ENCODE results near the gene RPP40.

Gene RPP40

GRCh38 chr6:5014072-5014561, 10.3 kb upstream of the RPP40 start:
- Histone ChIP-seq H3K79me2 (ENCODE audit: insufficient read depth, low read length) (no peaks in the 10 kb centered on the region), H3K4me1 (ENCODE audit: insufficient read depth, low read length) (no peaks in the 10 kb centered on the region), H3K27me3 (ENCODE audit: insufficient read depth, low read length, poor library complexity) (no peaks in the 10 kb centered on the region), H3K4me3 (ENCODE audit: low read depth in 1 of 2, low read length in 2 of 2) (no peak overlapping the region), H4K20me1 (ENCODE audit: insufficient read depth, low read length) (no peaks in the 10 kb centered on the region), H3K4me2 (ENCODE audit: insufficient read depth, low read length) (no peak overlapping the region), H2AFZ (ENCODE audit: low read depth, low read length) (no peak overlapping the region), H3K9me3 (ENCODE audit: insufficient read depth, low read length, severe bottlenecking) (no peaks in the 10 kb centered on the region), H3K9ac (ENCODE audit: low read depth, low read length) (no peak overlapping the region), H3K27ac (ENCODE audit: low read length) (no peak overlapping the region), H3K36me3 (ENCODE audit: insufficient read depth, low read length) (no peaks in the 10 kb centered on the region)
- ATAC-seq (ENCODE audit: insufficient read depth, low read depth) (no peak), DNase-seq (no peak)
- TF ChIP-seq CTCF (IDR thresholded peaks at IDR 0.05; ENCODE audit: borderline replicate concordance, extremely low read depth, low read length, poor library complexity, severe bottlenecking), result no peak
- no peak for TF ChIP-seq EZH2 (IDR thresholded peaks at IDR 0.05; ENCODE audit: borderline replicate concordance, low read depth, low read length, severe bottlenecking)

GRCh38 chr6:5012519-5012918, 8.7 kb upstream of the RPP40 start:
- Histone ChIP-seq H3K9me3 (ENCODE audit: insufficient read depth, low read length, severe bottlenecking) (no peaks in the 10 kb centered on the region), H3K27me3 (ENCODE audit: insufficient read depth, low read length, poor library complexity) (no peaks in the 10 kb centered on the region), H3K9ac (ENCODE audit: low read depth, low read length) (no peak overlapping the region), H3K4me2 (ENCODE audit: insufficient read depth, low read length) (no peak overlapping the region), H3K36me3 (ENCODE audit: insufficient read depth, low read length) (no peaks in the 10 kb centered on the region), H2AFZ (ENCODE audit: low read depth, low read length) (no peak overlapping the region), H3K79me2 (ENCODE audit: insufficient read depth, low read length) (no peaks in the 10 kb centered on the region), H4K20me1 (ENCODE audit: insufficient read depth, low read length) (no peaks in the 10 kb centered on the region), H3K4me1 (ENCODE audit: insufficient read depth, low read length) (no peaks in the 10 kb centered on the region), H3K27ac (ENCODE audit: low read length) (no peak overlapping the region), H3K4me3 (ENCODE audit: low read depth in 1 of 2, low read length in 2 of 2) (no peak overlapping the region)
- no peak for TF ChIP-seq EZH2 (IDR thresholded peaks at IDR 0.05; ENCODE audit: borderline replicate concordance, low read depth, low read length, severe bottlenecking)
- TF ChIP-seq CTCF (IDR thresholded peaks at IDR 0.05; ENCODE audit: borderline replicate concordance, extremely low read depth, low read length, poor library complexity, severe bottlenecking), result no peak
- DNase-seq (no peak), ATAC-seq (ENCODE audit: insufficient read depth, low read depth) (no peak)

GRCh38 chr6:5011346-5011745, 7.5 kb upstream of the RPP40 start:
- Histone ChIP-seq H4K20me1 (ENCODE audit: insufficient read depth, low read length) (no peaks in the 10 kb centered on the region), H3K4me1 (ENCODE audit: insufficient read depth, low read length) (no peaks in the 10 kb centered on the region), H3K27me3 (ENCODE audit: insufficient read depth, low read length, poor library complexity) (no peaks in the 10 kb centered on the region), H3K27ac (ENCODE audit: low read length) (no peak overlapping the region), H3K9me3 (ENCODE audit: insufficient read depth, low read length, severe bottlenecking) (no peaks in the 10 kb centered on the region), H3K4me3 (ENCODE audit: low read depth in 1 of 2, low read length in 2 of 2) (no peak overlapping the region), H3K36me3 (ENCODE audit: insufficient read depth, low read length) (no peaks in the 10 kb centered on the region), H3K4me2 (ENCODE audit: insufficient read depth, low read length) (no peak overlapping the region), H3K79me2 (ENCODE audit: insufficient read depth, low read length) (no peaks in the 10 kb centered on the region), H2AFZ (ENCODE audit: low read depth, low read length) (no peak overlapping the region), H3K9ac (ENCODE audit: low read depth, low read length) (no peak overlapping the region)
- TF ChIP-seq EZH2 (IDR thresholded peaks at IDR 0.05; ENCODE audit: borderline replicate concordance, low read depth, low read length, severe bottlenecking) (no peak), CTCF (IDR thresholded peaks at IDR 0.05; ENCODE audit: borderline replicate concordance, extremely low read depth, low read length, poor library complexity, severe bottlenecking) (no peak)
- ATAC-seq (ENCODE audit: insufficient read depth, low read depth) (no peak), DNase-seq (no peak)

GRCh38 chr6:5007531-5007930, 3.7 kb upstream of the RPP40 start:
- H3K9ac ChIP-seq (ENCODE audit: low read depth, low read length), result no peak overlapping the region
- no peaks in the 10 kb centered on the region for H3K36me3 ChIP-seq (ENCODE audit: insufficient read depth, low read length)
- peaks cover 18% of the 10 kb centered on the region for H3K4me1 ChIP-seq (ENCODE audit: insufficient read depth, low read length)
- H3K9me3 ChIP-seq (ENCODE audit: insufficient read depth, low read length, severe bottlenecking), result no peaks in the 10 kb centered on the region
- H3K27ac ChIP-seq (ENCODE audit: low read length), result no peak overlapping the region
- ATAC-seq (ENCODE audit: insufficient read depth, low read depth) (no peak), DNase-seq (no peak)
- H2AFZ ChIP-seq (ENCODE audit: low read depth, low read length), result no peak overlapping the region
- no peaks in the 10 kb centered on the region for H3K27me3 ChIP-seq (ENCODE audit: insufficient read depth, low read length, poor library complexity)
- TF ChIP-seq CTCF (IDR thresholded peaks at IDR 0.05; ENCODE audit: borderline replicate concordance, extremely low read depth, low read length, poor library complexity, severe bottlenecking) (no peak), EZH2 (IDR thresholded peaks at IDR 0.05; ENCODE audit: borderline replicate concordance, low read depth, low read length, severe bottlenecking) (no peak)
- H4K20me1 ChIP-seq (ENCODE audit: insufficient read depth, low read length), result no peaks in the 10 kb centered on the region
- H3K4me3 ChIP-seq (ENCODE audit: low read depth in 1 of 2, low read length in 2 of 2), result no peak overlapping the region
- H3K4me2 ChIP-seq (ENCODE audit: insufficient read depth, low read length), result no peak overlapping the region
- 0 out of 2 replicates have a peak, but pooled peaks cover 2% of the 10 kb centered on the region for H3K79me2 ChIP-seq (ENCODE audit: insufficient read depth, low read length)
